Parathyroid adenoma (tissue), 2 donors: ENCODE data around the gene MRPL43.

Source experiments
- H2AFZ ChIP-seq: fragments of 300-600 bp; sonication (generic); one replicate; pipeline ENCODE4 v1.7.0; 2017; ENCODE audit warnings: antibody characterized with exemption, mild to moderate bottlenecking
- H3K27ac ChIP-seq: fragments of 300-600 bp; sonication (generic); one replicate; pipeline ENCODE4 v1.7.0; 2017
- H3K27me3 ChIP-seq: fragments of 300-600 bp; sonication (generic); one replicate; pipeline ENCODE4 v1.7.0; 2017; ENCODE audit warnings: low read length; ENCODE audit not compliant: control insufficient read depth, insufficient read depth
- H3K36me3 ChIP-seq: fragments of 300-600 bp; sonication (generic); one replicate; pipeline ENCODE4 v1.7.0; 2017; ENCODE audit warnings: low read length; ENCODE audit not compliant: control insufficient read depth, insufficient read depth
- H3K4me1 ChIP-seq: fragments of 300-600 bp; sonication (generic); one replicate; pipeline ENCODE4 v1.7.0; 2017; ENCODE audit warnings: control low read depth
- H3K4me2 ChIP-seq: fragments of 300-600 bp; sonication (generic); one replicate; pipeline ENCODE4 v1.7.0; 2017; ENCODE audit warnings: low read length
- H3K4me3 ChIP-seq: fragments of 300-600 bp; sonication (generic); one replicate; pipeline ENCODE4 v1.7.0; 2017; ENCODE audit warnings: low read depth, low read length
- H3K79me2 ChIP-seq: fragments of 300-600 bp; sonication (generic); one replicate; pipeline ENCODE4 v1.7.0; 2017; ENCODE audit warnings: control low read depth
- H3K9ac ChIP-seq: fragments of 300-600 bp; sonication (generic); one replicate; pipeline ENCODE4 v1.7.0; 2017; ENCODE audit warnings: mild to moderate bottlenecking
- H3K9me3 ChIP-seq: fragments of 300-600 bp; sonication (generic); one replicate; pipeline ENCODE4 v1.7.0; 2017; ENCODE audit warnings: low read length; ENCODE audit not compliant: control insufficient read depth
- CTCF ChIP-seq: fragments of 300-600 bp; sonication (generic); IDR thresholded peaks from one replicate; pipeline ENCODE4 v1.7.0; 2017; ENCODE audit warnings: antibody characterized with exemption, mild to moderate bottlenecking
- donor health status: primary hyperparathyroidism.

MRPL43 gene

GRCh38 chr10:100980711-100981110, 6.6 kb downstream of the MRPL43 start:
- no peak for TF ChIP-seq CTCF
- Histone ChIP-seq H3K4me3 (no peak overlapping the region), H2AFZ (no peak overlapping the region), H3K9me3 (no peaks in the 10 kb centered on the region), H3K79me2 (no peaks in the 10 kb centered on the region), H3K36me3 (no peaks in the 10 kb centered on the region), H3K27me3 (no peaks in the 10 kb centered on the region), H3K9ac (no peak overlapping the region), H3K27ac (no peak overlapping the region), H3K4me2 (no peak overlapping the region), H3K4me1 (peaks cover 2% of the 10 kb centered on the region)

GRCh38 chr10:100980311-100980710, 7.0 kb downstream of the MRPL43 start:
- no peak overlapping the region for H3K27ac ChIP-seq
- no peaks in the 10 kb centered on the region for H3K9me3 ChIP-seq
- no peak overlapping the region for H3K9ac ChIP-seq
- no peaks in the 10 kb centered on the region for H3K36me3 ChIP-seq
- H3K27me3 ChIP-seq, result no peaks in the 10 kb centered on the region
- no peak overlapping the region for H3K4me3 ChIP-seq
- no peak for TF ChIP-seq CTCF
- H3K4me1 ChIP-seq, result peaks cover 2% of the 10 kb centered on the region
- no peaks in the 10 kb centered on the region for H3K79me2 ChIP-seq
- H2AFZ ChIP-seq, result no peak overlapping the region
- H3K4me2 ChIP-seq, result no peak overlapping the region

- Histone ChIP-seq H3K27ac (no peak overlapping the region), H3K9me3 (no peaks in the 10 kb centered on the region), H2AFZ (no peak overlapping the region), H3K4me1 (peaks cover 2% of the 10 kb centered on the region), H3K4me2 (no peak overlapping the region), H3K27me3 (no peaks in the 10 kb centered on the region), H3K4me3 (no peak overlapping the region), H3K36me3 (no peaks in the 10 kb centered on the region), H3K79me2 (no peaks in the 10 kb centered on the region), H3K9ac (no peak overlapping the region)
- no peak for TF ChIP-seq CTCF
Observed at GRCh38 chr10:100979791-100980272, 7.5 kb downstream of the MRPL43 start.

- Histone ChIP-seq H3K79me2 (no peaks in the 10 kb centered on the region), H3K9ac (no peak overlapping the region), H3K9me3 (no peaks in the 10 kb centered on the region), H3K27ac (no peak overlapping the region), H3K27me3 (no peaks in the 10 kb centered on the region), H3K4me3 (no peak overlapping the region), H3K36me3 (no peaks in the 10 kb centered on the region), H2AFZ (no peak overlapping the region), H3K4me2 (no peak overlapping the region), H3K4me1 (peaks cover 2% of the 10 kb centered on the region)
- TF ChIP-seq CTCF, result no peak
Observed at GRCh38 chr10:100978901-100979195, 8.4 kb downstream of the MRPL43 start.

- Histone ChIP-seq H3K9ac (no peak overlapping the region), H3K4me1 (peaks cover 2% of the 10 kb centered on the region), H3K4me2 (no peak overlapping the region), H3K27ac (no peak overlapping the region), H3K9me3 (no peaks in the 10 kb centered on the region), H3K36me3 (no peaks in the 10 kb centered on the region), H3K79me2 (no peaks in the 10 kb centered on the region), H2AFZ (no peak overlapping the region), H3K4me3 (no peak overlapping the region), H3K27me3 (no peaks in the 10 kb centered on the region)
- no peak for TF ChIP-seq CTCF
Observed at GRCh38 chr10:100978121-100978900, 9.0 kb downstream of the MRPL43 start.
